SK-N-SH treated with all-trans-retinoic acid at 6 μM for 48 hours (cell line): Measurements from ENCODE around the gene GRID1.

Experiments used
- CSDC2 ChIP-seq: fragments of 250-450 bp; sonication (Bioruptor Pico); IDR thresholded peaks from 2 replicates; pipeline ENCODE4 v1.5.0; 2020; ENCODE audit warnings: mild to moderate bottlenecking, moderate library complexity
- CSRNP3 ChIP-seq: fragments of 250-450 bp; sonication (Bioruptor Pico); IDR thresholded peaks from 2 replicates; pipeline ENCODE4 v1.5.1; 2021; ENCODE audit warnings: mild to moderate bottlenecking, moderate library complexity
- ESRRG ChIP-seq: fragments of 250-450 bp; sonication (Bioruptor Pico); IDR thresholded peaks from 2 replicates; pipeline ENCODE4 v1.6.1; 2021; ENCODE audit warnings: mild to moderate bottlenecking
- GLIS3 ChIP-seq: fragments of 250-450 bp; sonication (Bioruptor Pico); IDR thresholded peaks from 2 replicates; pipeline ENCODE4 v1.5.0; 2020; ENCODE audit warnings: mild to moderate bottlenecking, moderate library complexity
- ISL1 ChIP-seq: fragments of 250-450 bp; sonication (Bioruptor Pico); IDR thresholded peaks from 2 replicates; pipeline ENCODE4 v2.1.2; 2022; ENCODE audit warnings: mild to moderate bottlenecking, moderate library complexity
- TSHZ2 ChIP-seq: fragments of 250-450 bp; sonication (Bioruptor Pico); IDR thresholded peaks from 2 replicates; pipeline ENCODE4 v1.5.0; 2020; ENCODE audit warnings: mild to moderate bottlenecking, moderate library complexity
- ZC3H10 ChIP-seq: fragments of 250-450 bp; sonication (Bioruptor Pico); IDR thresholded peaks from 2 replicates; pipeline ENCODE4 v1.5.1; 2021; ENCODE audit warnings: mild to moderate bottlenecking, moderate library complexity
- ZFP3 ChIP-seq: fragments of 250-450 bp; sonication (Bioruptor Pico); IDR thresholded peaks from 2 replicates; pipeline ENCODE4 v1.5.0; 2020; ENCODE audit warnings: mild to moderate bottlenecking, moderate library complexity
- ZFP30 ChIP-seq: fragments of 450-650 bp; formaldehyde crosslinking; IDR thresholded peaks from 2 replicates; pipeline ENCODE4 v1.5.0; 2022; ENCODE audit warnings: mild to moderate bottlenecking, moderate library complexity
- ZNF8 ChIP-seq: fragments of 450-650 bp; formaldehyde crosslinking; IDR thresholded peaks from 2 replicates; pipeline ENCODE4 v1.5.0; 2020; ENCODE audit warnings: mild to moderate bottlenecking, moderate library complexity

DNA sequence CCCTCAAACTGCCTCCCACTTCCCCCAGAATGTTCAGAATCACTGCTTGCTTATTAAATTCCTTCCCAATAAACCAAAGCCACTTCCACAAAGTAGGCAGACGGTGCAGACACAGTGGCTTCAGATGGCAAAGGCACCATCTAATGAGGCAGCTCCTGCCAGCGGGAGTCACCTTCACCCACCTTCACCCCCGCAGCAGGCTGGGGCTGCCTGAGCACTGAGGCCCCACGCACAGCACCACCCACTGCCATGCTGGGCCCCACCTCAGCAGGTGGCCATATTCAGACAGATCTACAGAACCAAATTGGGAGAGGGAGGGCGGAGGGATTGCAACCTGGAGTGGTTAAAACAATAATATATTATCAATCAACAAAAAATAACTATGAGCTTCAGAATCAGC lies 118.5 kb downstream of the GRID1 start:
- no peak for TF ChIP-seq CSDC2 (CRISPR knock-in tag)
- no peak for TF ChIP-seq TSHZ2 (CRISPR knock-in tag)
- no peak for TF ChIP-seq ISL1 (CRISPR knock-in tag)
- TF ChIP-seq ZFP30 (CRISPR knock-in tag) = no peak
- no peak for TF ChIP-seq GLIS3 (CRISPR knock-in tag)
- no peak for TF ChIP-seq CSRNP3 (CRISPR knock-in tag)
- TF ChIP-seq ZFP3 (CRISPR knock-in tag) = no peak
- no peak for TF ChIP-seq ZNF8 (CRISPR knock-in tag)
- TF ChIP-seq ESRRG (CRISPR knock-in tag) = no peak
- TF ChIP-seq ZC3H10 (CRISPR knock-in tag) = no peak
